GM21529 (cell line): Measurements from ENCODE around the gene SPATA31A5.
"Not testable (repeated sequence)": the region's sequence is repeated elsewhere in the genome, so short reads cannot be mapped to it uniquely, and the experiment has no call there.

Experiments used
- ATAC-seq: cut with Tn5 transposase; IDR thresholded peaks from one replicate; pipeline ENCODE4 v1.9.1; 2021; ENCODE audit not compliant: unreplicated experiment

The SPATA31A5 gene

DNA sequence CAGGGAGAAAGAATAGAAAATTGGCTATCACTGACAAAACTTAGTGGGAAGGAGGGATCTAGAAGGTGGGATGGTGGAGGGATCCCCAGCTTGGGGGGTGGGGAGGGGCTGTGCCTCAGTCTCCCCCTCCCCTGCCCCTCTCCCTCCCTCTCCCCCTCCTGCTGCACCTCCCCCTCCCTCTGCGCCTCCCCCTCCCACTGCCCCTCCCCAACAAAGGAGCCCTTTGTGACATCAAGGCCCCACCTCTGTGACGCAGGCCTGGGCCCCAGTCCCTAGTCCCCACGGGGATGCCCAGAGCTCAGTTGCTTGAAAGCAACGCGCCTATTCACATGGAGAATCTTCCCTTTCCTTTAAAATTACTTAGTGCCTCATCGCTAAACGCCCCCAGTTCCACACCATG lies at the start of gene SPATA31A5:
SPATA31A5 (plus strand) TSS at position 301 of the 400 bp plus-strand sequence; CDS start at position 330, 29 bp downstream.
- ATAC-seq, result not testable (repeated sequence)

- not testable (repeated sequence) for ATAC-seq
Measured at GRCh38 chr9:60962990-60963350, 48.8 kb downstream of the SPATA31A5 start.

GRCh38 chr9:60966382-60966781 lies 52.2 kb downstream of the SPATA31A5 start:
- not testable (repeated sequence) for ATAC-seq
